ENCODE measurements around the gene IFT172.
"Not testable (repeated sequence)": the region's sequence is repeated elsewhere in the genome, so short reads cannot be mapped to it uniquely, and the experiment has no call there.

Gene IFT172

DNA sequence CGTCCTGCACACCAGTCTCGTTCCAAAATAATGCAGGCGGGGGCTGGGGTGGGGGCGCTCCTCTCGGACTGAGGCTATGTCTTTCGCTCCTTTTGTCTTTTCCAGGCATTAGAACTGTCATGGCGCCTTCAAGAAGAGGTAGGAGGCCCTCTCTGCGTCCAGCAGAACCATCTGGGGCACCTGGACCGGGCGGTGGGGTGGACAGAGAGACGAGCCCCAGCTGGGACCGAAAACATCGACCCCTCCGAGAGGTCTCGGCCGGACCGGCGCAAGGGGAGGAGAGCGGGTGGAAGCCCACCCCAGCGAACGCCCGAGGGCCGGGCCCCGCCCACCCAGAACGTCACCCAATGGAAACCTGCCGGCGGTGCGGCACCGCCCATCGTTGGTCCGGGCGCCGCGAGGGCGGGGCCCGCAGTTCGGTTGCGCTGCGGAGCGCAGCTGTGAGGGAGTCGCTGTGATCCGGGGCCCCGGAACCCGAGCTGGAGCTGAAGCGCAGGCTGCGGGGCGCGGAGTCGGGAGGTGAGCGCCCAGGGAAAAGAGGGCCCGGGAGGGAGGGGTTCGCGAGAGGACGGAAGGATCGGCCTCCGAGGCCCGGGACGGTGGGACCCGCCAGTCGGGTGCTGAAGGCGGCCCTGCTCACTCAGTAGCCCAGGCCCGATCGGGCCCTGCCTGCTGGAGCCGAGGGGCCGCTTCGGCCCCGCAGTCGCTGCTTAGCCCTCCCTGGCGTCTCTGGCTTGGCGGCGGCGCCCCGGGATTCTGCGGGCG, 61.1 kb downstream of the IFT172 start, which contains the start of gene NRBP1:
Gene NRBP1, plus strand, starts transcription at position 419 of the 765 bp plus-strand sequence. CDS start 4,643 bp downstream, outside the sequence.
- peak; percentile 76 to 88 (median 86) for DNase-seq (ENCODE audit: low read depth in 2 of 3, low spot score in 2 of 3)

DNA sequence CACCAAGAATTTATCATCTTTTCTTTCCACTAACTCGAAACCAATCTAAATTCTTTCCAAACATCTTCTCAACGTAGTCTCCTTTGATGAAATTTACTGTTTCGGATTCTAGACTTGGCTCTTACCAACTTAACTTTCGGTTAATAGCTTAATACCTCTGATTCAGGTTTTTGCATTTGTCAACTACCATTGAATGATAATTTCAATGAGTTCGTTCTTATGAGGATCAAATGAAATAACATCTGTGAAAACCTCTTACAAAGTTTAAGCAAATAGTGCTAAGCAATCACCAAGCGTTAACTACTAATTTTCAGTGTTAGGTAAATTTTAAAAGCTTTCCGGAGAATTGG, 61.7 kb downstream of the IFT172 start:
- no peak for DNase-seq (ENCODE audit: low read depth in 2 of 3, low spot score in 2 of 3)

DNA sequence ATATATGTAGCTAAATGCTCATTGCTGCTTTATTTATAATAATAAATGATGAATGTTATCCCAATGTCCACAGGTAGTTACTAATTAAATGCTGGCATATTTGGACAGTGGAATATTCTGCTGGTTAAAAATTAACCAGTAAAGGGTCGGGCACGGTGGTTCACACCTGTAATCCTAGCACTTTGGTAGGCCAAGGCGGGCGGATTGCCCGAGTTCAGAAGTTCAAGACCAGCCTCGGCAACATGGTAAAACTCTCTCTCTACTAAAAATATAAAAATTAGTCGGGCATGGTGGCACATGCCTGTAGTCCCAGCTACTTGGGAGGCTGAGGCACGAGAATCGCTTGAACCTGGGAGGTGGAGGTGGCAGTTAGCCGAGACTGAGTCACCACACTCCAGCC, 64.5 kb downstream of the IFT172 start:
- not testable (repeated sequence) for DNase-seq (ENCODE audit: low read depth in 2 of 3, low spot score in 2 of 3)

DNA sequence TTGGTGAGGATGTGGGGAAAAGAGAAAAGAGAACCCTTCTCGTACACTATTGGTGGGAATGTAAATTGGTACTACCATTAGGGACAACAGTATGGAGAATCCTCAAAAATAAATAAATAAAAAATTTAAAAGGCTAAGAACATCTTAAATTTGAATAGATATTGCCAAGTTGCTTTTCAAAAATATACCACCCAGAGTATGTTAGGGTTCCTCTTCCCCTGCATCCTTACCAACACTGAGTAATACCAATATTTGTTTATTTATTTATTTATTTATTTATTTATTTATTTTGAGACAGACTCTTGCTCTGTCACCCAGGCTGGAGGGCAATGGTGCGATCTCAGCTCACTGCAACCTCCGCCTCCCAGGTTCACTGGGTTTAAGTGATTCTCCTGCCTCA, 66.6 kb downstream of the IFT172 start:
- no peak for DNase-seq (ENCODE audit: low read depth in 2 of 3, low spot score in 2 of 3)

DNA sequence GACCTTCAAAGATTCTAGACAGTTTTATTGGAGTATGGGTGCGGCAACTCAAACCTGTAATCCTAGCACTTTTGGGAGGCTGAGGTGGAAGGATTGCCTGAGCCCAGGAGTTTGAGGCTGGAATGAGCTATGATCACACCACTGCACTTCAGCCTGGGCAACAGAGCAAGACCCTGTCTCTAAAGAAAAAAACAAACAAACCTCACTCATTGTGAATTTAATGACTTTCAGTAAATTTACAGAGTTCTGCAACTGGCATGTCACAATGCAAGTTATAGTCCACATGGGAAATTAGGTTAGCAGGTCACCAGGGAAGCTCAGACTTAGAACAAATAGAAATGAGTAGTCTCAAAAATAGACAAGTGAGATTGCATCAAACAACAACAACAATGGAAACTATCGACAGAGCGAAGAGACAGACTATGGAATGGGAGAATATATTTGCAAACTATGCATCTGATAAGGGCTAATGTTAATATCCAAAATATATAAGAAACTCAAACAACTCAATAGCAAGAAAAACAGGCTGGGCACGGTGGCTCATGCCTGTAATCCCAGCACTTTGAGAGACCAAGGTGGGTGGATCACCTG, 67.8 kb downstream of the IFT172 start:
- no peak for DNase-seq (ENCODE audit: low read depth in 2 of 3, low spot score in 2 of 3)

DNA sequence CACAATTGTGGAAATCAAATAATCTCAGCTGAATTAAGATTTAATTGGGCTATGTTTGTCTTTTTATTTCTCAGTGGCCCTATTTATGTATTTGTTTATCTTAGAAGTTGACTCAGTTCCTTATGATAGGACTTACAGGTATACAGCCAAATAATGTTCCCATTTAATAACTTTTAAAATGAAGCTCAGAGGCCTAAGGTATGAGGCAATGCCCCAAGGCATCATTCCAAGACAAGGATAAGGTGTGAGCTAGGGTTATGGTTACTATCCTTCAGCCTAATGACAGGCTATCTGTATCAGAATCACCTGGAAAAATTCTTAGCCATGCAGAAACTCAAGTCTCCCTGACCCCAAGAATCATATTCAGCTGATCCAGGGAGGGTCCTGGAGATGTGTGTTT, 68.5 kb downstream of the IFT172 start:
- no peak for DNase-seq (ENCODE audit: low read depth in 2 of 3, low spot score in 2 of 3)

DNA sequence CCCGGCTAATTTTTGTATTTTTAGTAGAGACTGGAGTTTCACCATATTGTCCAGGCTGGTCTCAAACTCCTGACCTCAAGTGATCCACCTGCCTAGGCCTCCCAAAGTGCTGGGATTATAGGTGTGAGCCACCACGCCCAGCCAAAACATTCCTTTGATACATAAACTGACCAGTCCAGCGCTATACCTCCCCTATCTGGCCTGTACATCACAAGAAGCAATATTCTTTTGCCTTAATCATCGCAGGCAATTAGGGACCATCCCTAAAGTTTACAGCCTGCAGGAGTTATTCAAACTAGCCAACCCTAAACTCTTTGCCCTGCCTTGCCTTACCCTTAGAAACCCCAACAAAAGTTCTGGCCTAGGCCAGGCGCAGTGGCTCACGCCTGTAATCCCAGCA, 73.4 kb downstream of the IFT172 start:
- DNase-seq (ENCODE audit: low read depth in 2 of 3, low spot score in 2 of 3), result no peak

DNA sequence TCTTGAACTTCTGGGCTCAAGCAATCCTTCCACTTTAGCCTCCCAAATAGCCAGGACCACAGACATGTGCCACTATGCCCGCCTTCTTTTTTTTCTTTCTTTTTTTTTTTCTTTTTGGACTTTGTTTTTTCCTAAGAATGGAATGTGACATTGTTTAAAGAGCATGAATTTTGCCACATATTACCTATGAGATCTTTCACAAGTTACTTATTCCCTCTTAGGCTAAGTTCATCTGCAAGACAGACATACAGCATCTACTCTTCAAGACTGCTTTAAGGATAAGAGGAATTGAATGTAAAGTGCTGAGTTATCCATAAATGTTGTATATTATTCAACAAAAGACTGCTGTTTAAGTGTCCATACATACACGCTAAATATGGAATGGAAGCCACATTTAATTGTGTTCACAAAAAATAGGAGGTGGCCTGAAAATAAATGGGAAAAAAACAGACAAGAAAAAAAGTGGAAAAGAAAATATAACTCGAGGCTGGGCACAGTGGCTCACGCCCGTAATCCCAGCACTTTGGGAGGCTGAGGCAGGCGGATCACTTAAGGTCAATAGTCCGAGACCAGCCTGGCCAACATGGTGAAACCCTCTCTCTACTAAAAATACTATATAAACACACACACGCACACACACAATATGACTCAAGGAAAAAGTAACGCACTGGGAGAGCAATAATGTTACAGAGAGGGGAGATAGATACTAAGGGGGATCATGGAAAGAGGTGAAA, 77.0 kb downstream of the IFT172 start:
- DNase-seq (ENCODE audit: low read depth in 2 of 3, low spot score in 2 of 3), result no peak

DNA sequence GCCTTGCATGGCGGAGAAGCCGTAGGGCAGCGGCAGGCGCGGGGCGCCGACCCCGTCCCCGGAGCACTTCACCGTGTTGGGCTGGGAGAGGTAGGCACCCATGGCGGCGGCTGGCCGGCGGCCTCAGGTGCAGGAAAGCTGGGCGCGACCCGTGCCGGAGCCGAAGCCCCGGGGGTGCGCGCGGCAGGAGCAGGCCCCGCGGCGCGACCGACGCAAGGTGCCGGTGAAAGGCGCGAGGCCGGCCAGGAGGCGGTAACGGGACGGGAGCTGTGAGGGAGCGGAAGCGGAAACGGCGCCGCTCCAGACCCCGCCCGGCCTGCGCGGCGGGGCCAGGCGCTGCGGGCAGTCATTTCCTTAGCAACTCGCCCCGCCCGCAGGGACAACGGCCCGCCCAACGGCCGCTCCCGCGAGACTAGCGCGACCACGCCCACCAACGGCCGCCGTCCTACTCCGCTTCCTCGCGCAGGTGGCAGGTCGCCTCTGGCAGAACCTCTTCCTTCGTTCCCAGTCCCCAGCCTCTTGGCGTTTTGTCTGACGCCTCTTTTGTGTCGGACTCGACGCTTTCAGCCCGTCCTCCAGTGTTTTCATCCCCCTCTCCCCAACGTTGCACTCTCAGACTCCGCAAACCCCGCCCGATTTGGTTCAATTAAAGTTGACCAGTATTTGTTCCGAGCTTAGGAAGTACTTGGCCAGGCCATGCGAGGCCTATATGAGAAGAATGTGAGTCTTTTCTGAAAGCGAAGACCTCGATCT, 80.0 kb downstream of the IFT172 start, which contains the start of gene PPM1G:
Gene PPM1G, minus strand, starts transcription at position 271 of the 753 bp plus-strand sequence. Its CDS starts 169 bp downstream, at position 102.
- peak; percentile 90 to 94 (median 91) for DNase-seq (ENCODE audit: low read depth in 2 of 3, low spot score in 2 of 3)

DNA sequence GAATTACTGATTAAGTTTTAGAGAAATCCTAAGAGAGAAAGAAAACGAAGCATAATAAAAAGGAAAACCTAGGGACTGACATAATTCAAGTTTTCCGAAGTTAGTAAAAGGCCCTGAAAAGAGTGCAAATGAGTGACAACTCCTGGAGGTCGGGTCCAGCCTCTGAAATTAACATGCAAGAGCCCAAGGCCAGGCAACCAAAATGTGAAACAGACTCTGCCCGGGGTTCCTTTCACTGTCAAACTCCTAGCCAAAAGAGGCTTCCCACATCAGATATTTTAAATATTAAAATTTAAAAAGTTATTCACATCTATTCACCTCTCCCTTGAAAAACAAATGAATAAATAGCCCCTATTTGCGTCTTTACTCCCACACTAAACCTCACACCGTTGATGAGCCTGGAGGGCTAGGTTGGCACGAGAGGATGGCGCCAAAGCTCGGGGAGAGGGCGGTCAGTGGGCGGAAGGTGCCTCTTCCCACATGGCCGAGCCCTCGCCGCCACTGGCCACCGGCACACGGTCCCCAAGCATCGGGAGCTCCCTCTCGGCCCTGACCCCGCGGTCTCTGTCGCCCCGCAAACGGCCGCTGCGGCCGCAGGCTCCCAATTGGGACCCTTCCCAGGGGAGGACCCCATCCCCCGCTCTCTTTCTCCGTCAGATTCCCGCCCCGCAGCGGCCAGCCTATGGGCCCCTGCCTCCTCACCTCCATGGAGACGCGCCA, 80.8 kb downstream of the IFT172 start:
- DNase-seq (ENCODE audit: low read depth in 2 of 3, low spot score in 2 of 3), result no peak

DNA sequence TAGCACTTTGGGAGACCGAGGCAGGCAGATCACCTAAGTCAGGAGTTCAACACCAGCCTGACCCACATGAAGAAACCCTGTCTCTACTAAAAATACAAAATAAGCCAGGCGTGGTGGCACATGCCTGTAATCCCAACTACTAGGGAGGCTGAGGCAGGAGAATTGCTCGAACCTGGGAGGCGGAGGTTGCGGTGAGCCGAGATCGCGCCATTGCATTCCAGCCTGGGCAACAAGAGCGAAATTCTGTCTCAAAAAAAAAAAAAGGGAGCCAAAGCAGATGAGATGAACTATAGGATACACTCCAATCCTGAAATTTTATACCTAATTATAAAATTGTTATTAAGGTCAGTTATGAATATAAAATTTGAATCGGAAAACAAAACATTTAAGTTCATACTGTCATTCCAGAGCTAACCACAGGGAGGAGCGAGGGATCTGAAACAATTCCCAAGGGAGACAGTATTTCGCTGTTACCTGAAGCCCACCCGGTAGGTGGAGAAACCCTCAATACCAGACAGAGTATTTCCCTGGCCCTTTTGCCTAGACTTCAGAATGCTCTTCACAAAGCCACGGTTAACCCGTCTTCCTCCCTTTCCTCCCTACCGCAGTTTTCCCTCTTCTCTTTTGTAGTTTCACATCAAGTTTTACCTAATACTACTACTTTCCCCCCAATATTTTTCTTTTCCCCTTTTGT, 81.6 kb downstream of the IFT172 start:
- no peak for DNase-seq (ENCODE audit: low read depth in 2 of 3, low spot score in 2 of 3)

DNA sequence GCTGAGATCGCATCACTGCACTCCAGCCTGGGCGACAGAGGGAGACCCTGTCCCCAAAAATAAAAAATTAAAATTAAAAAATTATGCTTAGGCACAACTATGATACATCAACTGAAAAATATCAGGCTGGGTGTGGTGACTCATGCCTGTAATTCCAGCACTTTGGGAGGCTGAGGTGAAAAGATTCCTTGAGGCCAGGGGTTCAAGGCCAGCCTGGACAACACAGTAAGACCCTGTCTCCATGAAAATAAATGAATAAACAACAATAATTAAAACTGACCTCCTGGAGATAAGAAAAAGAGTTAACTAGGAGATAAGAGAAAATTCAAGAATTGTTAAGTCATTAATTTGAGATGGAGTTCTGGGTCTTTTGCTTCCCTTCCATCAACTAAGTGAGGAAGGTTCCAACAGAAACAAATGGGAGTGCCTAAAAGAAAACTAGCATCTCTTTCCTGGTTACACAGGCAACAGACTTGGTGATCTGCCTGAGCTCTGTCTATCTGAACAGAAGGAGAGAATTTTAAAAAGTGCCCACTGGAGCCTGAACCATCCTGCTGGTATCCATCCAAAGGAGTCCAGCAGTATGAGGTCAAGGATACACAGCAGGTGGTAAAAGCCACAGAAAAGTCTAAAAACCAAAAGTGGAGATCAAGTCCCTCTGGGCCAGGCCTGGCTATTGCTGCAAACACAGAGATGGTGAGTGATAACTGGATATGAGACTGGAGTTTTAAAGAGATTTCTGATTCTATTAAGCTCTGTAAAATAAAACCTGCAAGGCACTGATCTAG, 89.0 kb downstream of the IFT172 start:
- no peak for DNase-seq (ENCODE audit: low read depth in 2 of 3, low spot score in 2 of 3)

DNA sequence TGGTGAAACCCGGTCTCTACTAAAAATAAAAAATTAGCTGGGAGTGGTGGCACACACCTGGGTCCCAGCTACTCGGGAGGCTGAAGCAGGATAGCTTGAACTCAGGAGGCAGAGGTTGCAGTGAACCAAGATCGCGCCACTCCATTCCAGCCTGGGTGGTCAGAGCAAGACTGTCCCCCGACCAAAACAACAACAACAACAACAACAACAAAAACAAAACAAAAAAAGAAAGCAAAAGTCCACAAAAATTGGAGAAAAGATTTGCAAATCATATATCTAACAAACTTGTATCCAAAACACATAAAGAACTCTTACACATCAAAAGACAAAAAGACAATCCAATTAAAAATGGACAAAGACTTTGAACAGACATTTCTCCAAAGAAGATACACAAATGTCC, 90.6 kb downstream of the IFT172 start:
- DNase-seq (ENCODE audit: low read depth in 2 of 3, low spot score in 2 of 3), result no peak
